Gastrocnemius medialis (tissue), 4 donors: Measurements from ENCODE around the gene HSP90AB1.

Source experiments
- POLR2A ChIP-seq, 2 donors: fragments of 450-650 bp; IDR thresholded peaks; one replicate each; pipeline ENCODE4 v1.6.1; 2017; ENCODE audit warnings: antibody characterized with exemption in 2 of 2, mild to moderate bottlenecking in 2 of 2, moderate library complexity in 2 of 2
- TF ChIP-seq, protein P1 (sequence below), 5 experiments: fragments of 450-650 bp in 3 of 5; fragments of 200-600 bp in 2 of 5; sonication (generic) in 2 of 5; IDR thresholded peaks in 4 of 5; conservative IDR thresholded peaks in 1 of 5; 1 replicate in 4 of 5; 2 replicates in 1 of 5; pipeline ENCODE4 v1.5.1; 2016 to 2019; ENCODE audit warnings: antibody characterized with exemption in 5 of 5, mild to moderate bottlenecking in 3 of 5, moderate library complexity in 3 of 5

DNA sequence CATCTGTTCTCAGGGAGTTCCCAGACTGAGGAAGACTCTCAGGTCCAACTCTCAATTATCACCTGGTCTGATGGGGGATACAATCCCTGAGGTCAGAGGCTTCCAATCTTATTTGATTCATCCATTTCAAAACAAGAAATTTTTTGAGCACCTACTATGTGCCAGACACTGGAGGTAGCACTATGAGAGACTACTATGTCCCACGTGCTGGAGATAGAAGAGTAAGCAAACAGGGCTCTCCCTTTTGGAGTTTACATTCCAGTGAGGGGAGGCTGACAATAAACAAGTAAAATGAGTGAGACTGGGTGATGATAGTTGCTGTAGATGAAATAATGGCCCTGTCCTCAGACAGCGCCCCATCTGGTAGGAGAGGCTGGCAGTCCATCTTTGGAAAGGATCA, 39.8 kb downstream of the HSP90AB1 start:
- TF ChIP-seq, protein P1, sequence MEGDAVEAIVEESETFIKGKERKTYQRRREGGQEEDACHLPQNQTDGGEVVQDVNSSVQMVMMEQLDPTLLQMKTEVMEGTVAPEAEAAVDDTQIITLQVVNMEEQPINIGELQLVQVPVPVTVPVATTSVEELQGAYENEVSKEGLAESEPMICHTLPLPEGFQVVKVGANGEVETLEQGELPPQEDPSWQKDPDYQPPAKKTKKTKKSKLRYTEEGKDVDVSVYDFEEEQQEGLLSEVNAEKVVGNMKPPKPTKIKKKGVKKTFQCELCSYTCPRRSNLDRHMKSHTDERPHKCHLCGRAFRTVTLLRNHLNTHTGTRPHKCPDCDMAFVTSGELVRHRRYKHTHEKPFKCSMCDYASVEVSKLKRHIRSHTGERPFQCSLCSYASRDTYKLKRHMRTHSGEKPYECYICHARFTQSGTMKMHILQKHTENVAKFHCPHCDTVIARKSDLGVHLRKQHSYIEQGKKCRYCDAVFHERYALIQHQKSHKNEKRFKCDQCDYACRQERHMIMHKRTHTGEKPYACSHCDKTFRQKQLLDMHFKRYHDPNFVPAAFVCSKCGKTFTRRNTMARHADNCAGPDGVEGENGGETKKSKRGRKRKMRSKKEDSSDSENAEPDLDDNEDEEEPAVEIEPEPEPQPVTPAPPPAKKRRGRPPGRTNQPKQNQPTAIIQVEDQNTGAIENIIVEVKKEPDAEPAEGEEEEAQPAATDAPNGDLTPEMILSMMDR (IDR thresholded peaks at IDR 0.05 in 4 of 5, conservative IDR thresholded peaks at IDR 0.05 in 1 of 5) = no peak
- no peak for TF ChIP-seq POLR2A (IDR thresholded peaks at IDR 0.05)
